Stimulated activated naive CD8-positive, alpha-beta T cell treated with anti-CD3 and anti-CD28 coated beads, Interleukin-15, amount 100 ng/mL, for 72 hours (primary cell): Measurements from ENCODE around the gene LENG8.
"Not testable (repeated sequence)": the region's sequence is repeated elsewhere in the genome, so short reads cannot be mapped to it uniquely, and the experiment has no call there.

ENCODE experiments used
- ATAC-seq: fragments of 150-1000 bp; cut with Tn5 transposase; 2 replicates; pipeline ENCODE4 v1.10.0; 2021; ENCODE audit warnings: mild to moderate bottlenecking, moderate library complexity
- DNase-seq, 2 donors: peaks; one replicate each; pipeline ENCODE4 v3.0.0; 2021 to 2022
- H3K27ac Mint-ChIP-seq, 2 donors: one replicate each; pipeline ENCODE4 v1.8.0; 2022; ENCODE audit warnings: mild to moderate bottlenecking in 2 of 2, mixed read lengths in 2 of 2, moderate library complexity in 2 of 2
- H3K27me3 Mint-ChIP-seq: one replicate; pipeline ENCODE4 v1.8.0; 2022; ENCODE audit warnings: mixed read lengths
- H3K4me1 Mint-ChIP-seq: one replicate; pipeline ENCODE4 v1.8.0; 2022; ENCODE audit warnings: mild to moderate bottlenecking, mixed read lengths
- H3K4me3 Mint-ChIP-seq, 2 donors: one replicate each; pipeline ENCODE4 v1.8.0; 2022; ENCODE audit warnings: mild to moderate bottlenecking in 2 of 2, mixed read lengths in 2 of 2, moderate library complexity in 1 of 2
- H3K9me3 Mint-ChIP-seq, 2 donors: one replicate each; pipeline ENCODE4 v1.8.0; 2022; ENCODE audit warnings: mixed read lengths in 2 of 2

The LENG8 gene

GRCh38 chr19:54461210-54461609 is 12.2 kb downstream of the LENG8 start:
- no peak for ATAC-seq
- peak overlapping the region in 1 of 2 donors; percentile 67 for H3K27ac Mint-ChIP-seq
- peaks cover 55% of the 10 kb centered on the region for H3K4me1 Mint-ChIP-seq
- H3K4me3 Mint-ChIP-seq, result peak overlapping the region; percentile 57 to 74
- DNase-seq, result no peak
- peaks cover 8% of the 10 kb centered on the region for H3K27me3 Mint-ChIP-seq
- no peaks in the 10 kb centered on the region for H3K9me3 Mint-ChIP-seq

GRCh38 chr19:54461613-54462012 is 12.6 kb downstream of the LENG8 start:
- no peak for DNase-seq
- peak overlapping the region; percentile 74 to 87 for H3K4me3 Mint-ChIP-seq
- no peak for ATAC-seq
- H3K9me3 Mint-ChIP-seq, result no peaks in the 10 kb centered on the region
- H3K27me3 Mint-ChIP-seq, result peaks cover 8% of the 10 kb centered on the region
- H3K4me1 Mint-ChIP-seq, result peaks cover 55% of the 10 kb centered on the region
- H3K27ac Mint-ChIP-seq, result peak overlapping the region in 1 of 2 donors; percentile 67

DNA sequence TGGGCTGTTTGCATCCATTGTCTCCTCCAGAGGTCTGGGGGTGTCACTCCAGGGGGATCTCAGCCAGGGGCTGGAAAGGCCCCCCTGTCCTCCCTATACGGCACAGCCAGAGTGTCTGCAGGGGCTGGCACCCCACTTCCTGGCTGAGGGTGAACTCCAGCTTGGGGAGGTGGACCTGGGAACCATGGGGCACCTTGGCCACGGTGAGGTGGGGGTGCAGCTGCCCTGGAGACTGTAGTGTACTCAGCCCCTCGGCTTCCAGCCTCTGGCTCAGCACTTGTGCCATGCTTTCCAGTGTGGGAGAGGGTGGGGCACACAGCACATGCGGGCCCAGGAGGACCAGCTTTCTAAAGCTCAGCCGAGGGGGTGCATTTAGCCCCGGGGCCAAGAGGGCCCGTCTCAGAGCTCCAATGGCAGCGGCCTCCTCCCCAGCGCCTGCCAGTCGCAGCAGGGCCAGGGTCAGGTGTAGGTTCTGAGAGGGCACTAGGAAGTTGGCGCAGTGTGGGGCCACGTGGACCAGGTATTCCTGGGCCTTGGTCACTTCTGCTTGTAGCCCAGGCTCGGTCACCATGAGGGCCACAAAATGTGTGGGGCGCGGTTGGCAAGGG is 13.2 kb downstream of the LENG8 start:
- no peaks in the 10 kb centered on the region for H3K9me3 Mint-ChIP-seq
- DNase-seq, result no peak
- peaks cover 55% of the 10 kb centered on the region for H3K4me1 Mint-ChIP-seq
- peaks cover 8% of the 10 kb centered on the region for H3K27me3 Mint-ChIP-seq
- no peak for ATAC-seq
- H3K4me3 Mint-ChIP-seq, result peak overlapping the region; percentile 74 to 87
- H3K27ac Mint-ChIP-seq, result peak overlapping the region in 1 of 2 donors; percentile 50

- Mint-ChIP-seq H3K27me3 (peaks cover 8% of the 10 kb centered on the region), H3K27ac (peak overlapping the region; percentile 33 to 97), H3K4me1 (peaks cover 54% of the 10 kb centered on the region), H3K9me3 (no peaks in the 10 kb centered on the region), H3K4me3 (peak overlapping the region; percentile 87 to 92)
- DNase-seq, result peak in 1 of 2 donors; percentile 76
- peak; percentile 43 for ATAC-seq
Measured at GRCh38 chr19:54462655-54463530, 13.9 kb downstream of the LENG8 start.

DNA sequence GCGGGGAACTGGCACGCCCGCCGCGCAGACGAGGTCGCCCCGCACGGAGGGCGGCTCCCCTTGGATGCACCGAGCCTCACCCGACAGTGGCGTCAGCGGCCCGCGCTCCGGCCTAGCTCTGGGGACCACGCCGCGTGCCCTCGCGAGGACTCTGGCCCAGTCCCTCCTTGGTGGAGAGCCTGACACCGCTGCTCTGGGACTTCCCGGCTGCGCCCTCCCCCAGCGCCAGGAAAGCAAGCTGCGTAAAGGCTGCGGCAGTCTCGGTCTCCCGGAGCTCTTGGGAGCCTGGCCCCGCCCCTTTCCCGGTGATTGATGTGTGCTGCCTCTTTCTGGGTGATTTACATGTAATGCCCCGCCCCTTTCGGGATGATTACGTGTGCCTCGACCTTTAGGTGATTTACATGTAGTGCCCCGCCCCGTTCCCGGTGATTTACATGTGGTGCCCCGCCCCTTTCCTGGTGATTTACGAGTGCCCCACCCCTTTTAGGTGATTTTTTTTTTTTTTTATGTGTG is 14.6 kb downstream of the LENG8 start, which contains the start of gene LENG9:
Gene LENG9, minus strand, starts transcription at position 248 of the 513 bp plus-strand sequence. CDS start 252 bp downstream, outside the sequence.
- ATAC-seq, result peak; percentile 70
- no peaks in the 10 kb centered on the region for H3K9me3 Mint-ChIP-seq
- DNase-seq, result peak; percentile 95 to 98
- H3K27me3 Mint-ChIP-seq, result peaks cover 11% of the 10 kb centered on the region
- peak within 1 kb of the TSS; percentile 94 to 97 for H3K27ac Mint-ChIP-seq
- peaks cover 48% of the 10 kb centered on the region for H3K4me1 Mint-ChIP-seq
- H3K4me3 Mint-ChIP-seq, result peak within 1 kb of the TSS; percentile 87 to 92

GRCh38 chr19:54464044-54464629 is 15.1 kb downstream of the LENG8 start:
- H3K9me3 Mint-ChIP-seq, result no peaks in the 10 kb centered on the region
- peak; percentile 70 for ATAC-seq
- peak overlapping the region; percentile 94 to 97 for H3K27ac Mint-ChIP-seq
- peaks cover 16% of the 10 kb centered on the region for H3K27me3 Mint-ChIP-seq
- peak overlapping the region; percentile 87 to 92 for H3K4me3 Mint-ChIP-seq
- H3K4me1 Mint-ChIP-seq, result peaks cover 42% of the 10 kb centered on the region
- DNase-seq, result peak; percentile 91 to 95

- peak; percentile 84 to 90 for DNase-seq
- peak overlapping the region; percentile 94 to 97 for H3K27ac Mint-ChIP-seq
- H3K27me3 Mint-ChIP-seq, result peaks cover 23% of the 10 kb centered on the region
- ATAC-seq, result peak; percentile 66
- H3K4me1 Mint-ChIP-seq, result peaks cover 38% of the 10 kb centered on the region
- H3K4me3 Mint-ChIP-seq, result peak overlapping the region; percentile 87 to 92
- no peaks in the 10 kb centered on the region for H3K9me3 Mint-ChIP-seq
Measured at GRCh38 chr19:54464630-54465425, 15.8 kb downstream of the LENG8 start.

- Mint-ChIP-seq H3K27ac (peak overlapping the region in 1 of 2 donors; percentile 33), H3K4me1 (peaks cover 41% of the 10 kb centered on the region), H3K4me3 (peak overlapping the region; percentile 69 to 70), H3K9me3 (no peaks in the 10 kb centered on the region), H3K27me3 (peaks cover 30% of the 10 kb centered on the region)
- ATAC-seq (no peak), DNase-seq (no peak)
Measured at GRCh38 chr19:54465426-54466109, 16.6 kb downstream of the LENG8 start.

DNA sequence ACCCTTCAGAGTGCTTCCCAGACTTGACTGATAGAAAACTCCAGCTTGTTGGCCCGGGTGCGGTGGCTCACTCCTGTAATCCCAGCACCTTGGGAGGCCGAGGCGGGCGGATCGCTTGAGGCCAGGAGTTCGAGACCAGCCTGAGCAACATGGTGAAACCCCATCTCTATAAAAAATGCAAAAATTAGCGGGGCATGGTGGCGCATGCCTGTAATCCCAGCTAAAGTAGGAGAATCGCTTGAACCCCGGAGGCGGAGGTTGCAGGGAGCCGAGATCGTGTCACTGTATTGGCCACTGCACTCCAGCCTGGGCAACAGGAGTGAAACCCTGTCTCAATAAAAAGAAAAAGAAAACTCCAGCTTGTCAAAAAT is 17.1 kb downstream of the LENG8 start:
- H3K4me1 Mint-ChIP-seq, result peaks cover 41% of the 10 kb centered on the region
- H3K27me3 Mint-ChIP-seq, result peaks cover 36% of the 10 kb centered on the region
- not testable (repeated sequence) for H3K27ac Mint-ChIP-seq, DNase-seq, H3K9me3 Mint-ChIP-seq, ATAC-seq
- peak overlapping the region; percentile 69 to 70 for H3K4me3 Mint-ChIP-seq

- Mint-ChIP-seq H3K27ac (no peak overlapping the region), H3K4me3 (no peak overlapping the region), H3K4me1 (peaks cover 33% of the 10 kb centered on the region), H3K27me3 (peaks cover 60% of the 10 kb centered on the region), H3K9me3 (no peaks in the 10 kb centered on the region)
- DNase-seq (no peak), ATAC-seq (no peak)
Measured at GRCh38 chr19:54469496-54469934, 20.5 kb downstream of the LENG8 start.

DNA sequence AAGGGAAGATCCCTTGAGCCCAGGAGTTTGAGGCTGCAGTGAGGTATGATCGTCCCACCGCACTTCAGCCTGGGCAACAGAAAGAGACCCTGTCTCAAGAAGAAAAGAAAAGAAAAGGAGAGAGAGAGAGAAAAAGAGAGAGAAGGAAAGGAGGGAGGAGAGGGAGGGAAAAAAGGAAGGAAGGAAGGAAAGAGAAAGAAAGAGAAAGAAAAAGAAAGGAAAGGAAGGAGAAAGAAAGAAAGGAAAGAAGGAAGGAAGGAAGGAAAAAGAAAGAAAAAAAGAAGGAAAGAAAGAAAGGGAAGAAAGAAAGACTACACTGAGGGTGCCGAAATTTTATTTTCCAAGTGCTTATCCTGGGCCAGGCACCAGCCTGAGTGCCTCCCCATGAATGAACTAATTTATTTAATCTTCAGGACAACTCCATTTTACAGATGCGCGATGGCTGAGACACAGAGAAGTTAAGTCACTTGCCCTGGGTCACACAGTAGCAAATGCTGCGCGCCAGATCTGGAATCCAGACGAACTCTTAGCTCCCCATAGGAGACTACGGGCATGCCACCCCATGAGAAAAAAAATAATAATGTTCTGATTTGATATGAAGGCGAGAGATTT is 21.4 kb downstream of the LENG8 start:
- no peak overlapping the region for H3K27ac Mint-ChIP-seq

GRCh38 chr19:54470991-54471782 is 22.2 kb downstream of the LENG8 start:
- Mint-ChIP-seq H3K27me3 (peaks cover 54% of the 10 kb centered on the region), H3K4me3 (peak overlapping the region; percentile 54 to 77)
- ATAC-seq, result peak; percentile 60

More for the DNA sequence above, 21.4 kb downstream of the LENG8 start:
- Mint-ChIP-seq H3K4me3 (peak overlapping the region in 1 of 2 donors; percentile 34), H3K4me1 (peaks cover 30% of the 10 kb centered on the region), H3K27me3 (peaks cover 60% of the 10 kb centered on the region), H3K9me3 (no peaks in the 10 kb centered on the region)
- DNase-seq, result no peak
- ATAC-seq, result peak; percentile 20

More at GRCh38 chr19:54470991-54471782, 22.2 kb downstream of the LENG8 start:
- Mint-ChIP-seq H3K27ac (peak overlapping the region; percentile 40 to 43), H3K4me1 (peaks cover 30% of the 10 kb centered on the region), H3K9me3 (no peaks in the 10 kb centered on the region)
- no peak for DNase-seq
